Lung microvascular endothelial cell (primary cell): ENCODE data around the gene SPDEF. TPM values are rescaled to one million over a fixed set of nuclear protein-coding genes. Genes with fewer than 3 reads are reported as not detected.

Experiments
- DNase-seq, 2 donors: peaks; one replicate each; pipeline versions ENCODE4 v3.0.0 to v3.0.0-alpha.2; 2010; ENCODE audit warnings: low read depth in 2 of 2
- total RNA-seq: library from RNA; depleted of rRNA; stranded (reverse); fragments of >200 nt; gene quantifications from 2 replicates; pipeline ENCODE4 v1.2.1, GENCODE V29; 2014

The SPDEF gene
- total RNA-seq, 1 donor from 2014 or later: not detected

- no peak for DNase-seq
These were observed 40.4 kb downstream of the SPDEF start for GRCh38 chr6:34515473-34516387.

- DNase-seq: no peak
These were observed 41.3 kb downstream of the SPDEF start for GRCh38 chr6:34514593-34515472.

GRCh38 chr6:34514112-34514511, 42.0 kb downstream of the SPDEF start:
- no peak for DNase-seq

- DNase-seq: no peak
These were observed 42.5 kb downstream of the SPDEF start for GRCh38 chr6:34513646-34514045.

GRCh38 chr6:34512738-34513115, 43.4 kb downstream of the SPDEF start:
- no peak for DNase-seq

GRCh38 chr6:34511915-34512737, 44.0 kb downstream of the SPDEF start:
- DNase-seq: no peak

GRCh38 chr6:34511214-34511914, 44.8 kb downstream of the SPDEF start:
- DNase-seq: no peak

- no peak for DNase-seq
These were observed 45.8 kb downstream of the SPDEF start for GRCh38 chr6:34510299-34510698.

- DNase-seq: no peak
These were observed 46.3 kb downstream of the SPDEF start for GRCh38 chr6:34509782-34510181.

GRCh38 chr6:34508425-34508824, 47.7 kb downstream of the SPDEF start:
- DNase-seq: no peak

GRCh38 chr6:34506718-34507117, 49.4 kb downstream of the SPDEF start:
- DNase-seq: no peak

GRCh38 chr6:34497411-34497810, 58.7 kb downstream of the SPDEF start:
- no peak for DNase-seq

- DNase-seq: no peak
These were observed 59.9 kb downstream of the SPDEF start for GRCh38 chr6:34496103-34496685.

- DNase-seq: no peak
These were observed 61.2 kb downstream of the SPDEF start for GRCh38 chr6:34494973-34495372.

GRCh38 chr6:34493344-34493743, 62.8 kb downstream of the SPDEF start:
- no peak for DNase-seq

- no peak for DNase-seq
These were observed 65.1 kb downstream of the SPDEF start for GRCh38 chr6:34491091-34491430.

- DNase-seq: no peak
These were observed 65.6 kb downstream of the SPDEF start for GRCh38 chr6:34490390-34491090.

GRCh38 chr6:34489207-34489805, 66.8 kb downstream of the SPDEF start:
- DNase-seq: no peak
